ENCODE measurements around the gene KCTD20.
"Not testable (repeated sequence)": the region's sequence is repeated elsewhere in the genome, so short reads cannot be mapped to it uniquely, and the experiment has no call there.

Gene KCTD20

GRCh38 chr6:36469946-36470345 is 27.1 kb downstream of the KCTD20 start:
- H3K27ac ChIP-seq (ENCODE audit: low read depth, low read length) = no peak overlapping the region
- peaks cover 33% of the 10 kb centered on the region for H3K36me3 ChIP-seq (ENCODE audit: insufficient read depth, low read length)
- no peaks in the 10 kb centered on the region for H3K27me3 ChIP-seq (ENCODE audit: insufficient read depth, low read length)
- H3K4me3 ChIP-seq (ENCODE audit: low read length) = no peak overlapping the region
- H3K4me1 ChIP-seq (ENCODE audit: insufficient read depth, low read length) = no peaks in the 10 kb centered on the region
- WGBS = 93% methylated on average over 3 of the region's 3 CpGs
- H3K9me3 ChIP-seq (ENCODE audit: insufficient read depth, low read depth, low read length) = no peaks in the 10 kb centered on the region
- no peak overlapping the region for H3K9ac ChIP-seq (ENCODE audit: low read depth, low read length)

DNA sequence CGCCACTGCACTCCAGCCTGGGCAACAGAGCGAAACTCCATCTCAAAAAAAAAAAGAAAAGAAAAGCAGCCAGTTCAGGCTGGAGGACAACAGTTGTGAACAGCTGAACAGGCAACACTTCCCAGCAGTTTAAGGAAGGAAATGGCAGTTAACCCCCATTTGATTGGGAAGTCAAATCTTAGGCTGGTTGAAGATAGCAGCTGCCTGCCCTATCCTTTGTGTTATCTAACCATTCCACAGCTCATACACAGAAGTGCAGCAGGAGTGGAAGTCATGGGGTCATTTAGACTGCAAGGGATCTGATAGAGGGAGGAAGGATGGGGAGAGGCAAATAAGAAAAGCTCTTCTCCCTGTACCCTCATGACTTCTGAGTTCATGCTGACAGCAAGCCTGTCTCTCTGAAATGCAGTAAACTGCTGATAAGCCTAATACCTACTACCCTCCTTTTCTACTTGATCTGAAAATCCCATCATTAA is 35.3 kb downstream of the KCTD20 start:
- Histone ChIP-seq H3K4me1 (ENCODE audit: insufficient read depth, low read length) (no peaks in the 10 kb centered on the region), H3K27me3 (ENCODE audit: insufficient read depth, low read length) (no peaks in the 10 kb centered on the region), H3K9me3 (ENCODE audit: insufficient read depth, low read depth, low read length) (no peaks in the 10 kb centered on the region), H3K36me3 (ENCODE audit: insufficient read depth, low read length) (peaks cover 56% of the 10 kb centered on the region), H3K4me3 (ENCODE audit: low read length) (no peak overlapping the region), H3K9ac (ENCODE audit: low read depth, low read length) (no peak overlapping the region), H3K27ac (ENCODE audit: low read depth, low read length) (no peak overlapping the region)
- WGBS = 96% methylated on average over 2 of the region's 2 CpGs

GRCh38 chr6:36479256-36479655 is 36.5 kb downstream of the KCTD20 start:
- 100% methylated on average over 1 of the region's 1 CpG for WGBS
- Histone ChIP-seq H3K27ac (ENCODE audit: low read depth, low read length) (no peak overlapping the region), H3K27me3 (ENCODE audit: insufficient read depth, low read length) (no peaks in the 10 kb centered on the region), H3K9ac (ENCODE audit: low read depth, low read length) (no peak overlapping the region), H3K4me3 (ENCODE audit: low read length) (no peak overlapping the region), H3K36me3 (ENCODE audit: insufficient read depth, low read length) (peaks cover 57% of the 10 kb centered on the region), H3K4me1 (ENCODE audit: insufficient read depth, low read length) (no peaks in the 10 kb centered on the region), H3K9me3 (ENCODE audit: insufficient read depth, low read depth, low read length) (no peaks in the 10 kb centered on the region)

GRCh38 chr6:36483326-36483725 is 40.5 kb downstream of the KCTD20 start:
- H3K9me3 ChIP-seq (ENCODE audit: insufficient read depth, low read depth, low read length); H3K27ac ChIP-seq (ENCODE audit: low read depth, low read length); H3K4me1 ChIP-seq (ENCODE audit: insufficient read depth, low read length); H3K9ac ChIP-seq (ENCODE audit: low read depth, low read length); H3K27me3 ChIP-seq (ENCODE audit: insufficient read depth, low read length); H3K4me3 ChIP-seq (ENCODE audit: low read length): not testable (repeated sequence)
- WGBS = 98% methylated on average over 5 of the region's 5 CpGs
- peaks cover 78% of the 10 kb centered on the region for H3K36me3 ChIP-seq (ENCODE audit: insufficient read depth, low read length)

- Histone ChIP-seq H3K4me3 (ENCODE audit: low read length) (no peak overlapping the region), H3K9ac (ENCODE audit: low read depth, low read length) (no peak overlapping the region), H3K4me1 (ENCODE audit: insufficient read depth, low read length) (no peaks in the 10 kb centered on the region), H3K27ac (ENCODE audit: low read depth, low read length) (no peak overlapping the region), H3K36me3 (ENCODE audit: insufficient read depth, low read length) (peaks cover 73% of the 10 kb centered on the region), H3K27me3 (ENCODE audit: insufficient read depth, low read length) (no peaks in the 10 kb centered on the region), H3K9me3 (ENCODE audit: insufficient read depth, low read depth, low read length) (no peaks in the 10 kb centered on the region)
- WGBS = 93% methylated on average over 4 of the region's 5 CpGs
Observed at GRCh38 chr6:36484736-36485135, 41.9 kb downstream of the KCTD20 start.

GRCh38 chr6:36487698-36488097 is 44.9 kb downstream of the KCTD20 start:
- H3K27me3 ChIP-seq (ENCODE audit: insufficient read depth, low read length) = no peaks in the 10 kb centered on the region
- peaks cover 6% of the 10 kb centered on the region for H3K4me1 ChIP-seq (ENCODE audit: insufficient read depth, low read length)
- no peak overlapping the region for H3K27ac ChIP-seq (ENCODE audit: low read depth, low read length)
- H3K9me3 ChIP-seq (ENCODE audit: insufficient read depth, low read depth, low read length) = no peaks in the 10 kb centered on the region
- H3K9ac ChIP-seq (ENCODE audit: low read depth, low read length) = no peak overlapping the region
- H3K36me3 ChIP-seq (ENCODE audit: insufficient read depth, low read length) = peaks cover 51% of the 10 kb centered on the region
- WGBS = 95% methylated on average over 1 of the region's 1 CpG
- no peak overlapping the region for H3K4me3 ChIP-seq (ENCODE audit: low read length)

DNA sequence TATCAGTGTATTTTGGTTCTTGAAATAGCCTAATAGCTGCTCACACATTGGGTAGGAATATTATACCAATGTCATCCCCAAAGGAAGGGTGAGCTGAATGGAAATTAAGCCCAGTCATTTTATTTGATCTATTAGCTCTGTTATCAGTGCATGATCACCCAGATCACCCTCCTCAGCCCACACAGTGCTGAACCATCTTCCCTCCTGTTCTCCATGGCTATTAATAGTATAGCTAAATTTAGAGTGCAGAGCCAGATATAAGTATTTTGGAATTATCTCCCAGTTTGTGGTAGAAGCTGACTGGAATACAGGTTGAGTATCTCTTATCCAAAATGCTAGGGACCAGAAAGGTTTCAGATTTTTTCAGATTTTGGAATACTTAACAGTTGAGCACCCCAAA is 45.4 kb downstream of the KCTD20 start:
- Histone ChIP-seq H3K9ac (ENCODE audit: low read depth, low read length) (no peak overlapping the region), H3K27me3 (ENCODE audit: insufficient read depth, low read length) (no peaks in the 10 kb centered on the region), H3K4me3 (ENCODE audit: low read length) (no peak overlapping the region), H3K36me3 (ENCODE audit: insufficient read depth, low read length) (peaks cover 51% of the 10 kb centered on the region), H3K27ac (ENCODE audit: low read depth, low read length) (no peak overlapping the region), H3K9me3 (ENCODE audit: insufficient read depth, low read depth, low read length) (no peaks in the 10 kb centered on the region), H3K4me1 (ENCODE audit: insufficient read depth, low read length) (peaks cover 8% of the 10 kb centered on the region)

DNA sequence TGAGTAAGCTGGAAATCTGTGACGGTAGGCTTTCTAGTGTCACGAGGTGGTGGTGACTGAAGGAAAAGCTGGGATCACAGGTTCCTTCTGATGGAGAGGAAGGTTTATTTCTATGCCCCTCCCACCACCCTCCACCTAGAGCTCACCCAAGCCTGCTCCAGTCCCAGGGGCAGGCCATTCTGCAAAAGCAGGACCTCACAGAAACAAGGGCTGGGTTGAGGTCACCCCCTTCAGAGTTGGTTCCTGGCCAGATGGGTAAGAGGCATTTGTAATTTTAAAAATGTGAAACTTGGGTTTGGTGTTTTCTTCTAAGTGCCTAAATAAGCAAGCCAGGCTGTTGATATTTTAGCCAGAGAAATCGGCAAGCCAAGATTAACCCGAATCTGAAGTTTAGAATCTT is 46.6 kb downstream of the KCTD20 start:
- H3K9ac ChIP-seq (ENCODE audit: low read depth, low read length) = no peak overlapping the region
- H3K27me3 ChIP-seq (ENCODE audit: insufficient read depth, low read length) = no peaks in the 10 kb centered on the region
- H3K9me3 ChIP-seq (ENCODE audit: insufficient read depth, low read depth, low read length) = no peaks in the 10 kb centered on the region
- H3K4me3 ChIP-seq (ENCODE audit: low read length) = no peak overlapping the region
- no peak overlapping the region for H3K27ac ChIP-seq (ENCODE audit: low read depth, low read length)
- H3K36me3 ChIP-seq (ENCODE audit: insufficient read depth, low read length) = peaks cover 44% of the 10 kb centered on the region
- H3K4me1 ChIP-seq (ENCODE audit: insufficient read depth, low read length) = peaks cover 18% of the 10 kb centered on the region
- WGBS = 94% methylated on average over 4 of the region's 4 CpGs

GRCh38 chr6:36491378-36491965 is 48.7 kb downstream of the KCTD20 start:
- Histone ChIP-seq H3K27me3 (ENCODE audit: insufficient read depth, low read length) (no peaks in the 10 kb centered on the region), H3K4me1 (ENCODE audit: insufficient read depth, low read length) (peaks cover 19% of the 10 kb centered on the region), H3K4me3 (ENCODE audit: low read length) (no peak overlapping the region), H3K36me3 (ENCODE audit: insufficient read depth, low read length) (peaks cover 47% of the 10 kb centered on the region), H3K27ac (ENCODE audit: low read depth, low read length) (no peak overlapping the region), H3K9me3 (ENCODE audit: insufficient read depth, low read depth, low read length) (no peaks in the 10 kb centered on the region), H3K9ac (ENCODE audit: low read depth, low read length) (no peak overlapping the region)
- 90% methylated on average over 7 of the region's 7 CpGs for WGBS

DNA sequence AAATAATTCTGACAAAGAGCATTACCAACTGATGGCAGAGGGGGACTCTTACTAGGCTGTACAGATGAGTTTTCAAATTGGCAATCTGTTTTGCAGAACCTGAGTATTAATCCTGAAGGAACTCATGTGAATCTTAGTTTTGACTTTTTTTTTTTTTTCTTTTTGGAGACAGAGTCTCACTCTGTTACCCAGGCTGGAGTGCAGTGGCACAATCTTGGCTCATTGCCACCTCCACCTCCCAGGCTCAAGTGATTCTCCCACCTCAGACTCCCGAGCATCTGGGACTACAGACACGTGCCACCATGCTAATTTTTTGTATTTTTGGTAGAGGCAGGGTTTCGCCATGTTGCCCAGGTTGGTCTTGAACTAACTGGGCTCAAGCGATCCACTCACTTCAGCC is 49.3 kb downstream of the KCTD20 start:
- Histone ChIP-seq H3K9me3 (ENCODE audit: insufficient read depth, low read depth, low read length) (no peaks in the 10 kb centered on the region), H3K27me3 (ENCODE audit: insufficient read depth, low read length) (no peaks in the 10 kb centered on the region), H3K36me3 (ENCODE audit: insufficient read depth, low read length) (peaks cover 47% of the 10 kb centered on the region), H3K4me3 (ENCODE audit: low read length) (no peak overlapping the region), H3K4me1 (ENCODE audit: insufficient read depth, low read length) (peaks cover 19% of the 10 kb centered on the region), H3K9ac (ENCODE audit: low read depth, low read length) (no peak overlapping the region), H3K27ac (ENCODE audit: low read depth, low read length) (no peak overlapping the region)
- 98% methylated on average over 4 of the region's 4 CpGs for WGBS

- H3K4me3 ChIP-seq (ENCODE audit: low read length) = no peak overlapping the region
- H3K9ac ChIP-seq (ENCODE audit: low read depth, low read length) = no peak overlapping the region
- H3K36me3 ChIP-seq (ENCODE audit: insufficient read depth, low read length) = peaks cover 47% of the 10 kb centered on the region
- no peak overlapping the region for H3K27ac ChIP-seq (ENCODE audit: low read depth, low read length)
- WGBS = 98% methylated on average over 1 of the region's 1 CpG
- H3K9me3 ChIP-seq (ENCODE audit: insufficient read depth, low read depth, low read length) = no peaks in the 10 kb centered on the region
- H3K4me1 ChIP-seq (ENCODE audit: insufficient read depth, low read length) = peaks cover 19% of the 10 kb centered on the region
- H3K27me3 ChIP-seq (ENCODE audit: insufficient read depth, low read length) = no peaks in the 10 kb centered on the region
Observed at GRCh38 chr6:36492621-36493020, 49.8 kb downstream of the KCTD20 start.

- Histone ChIP-seq H3K4me1 (ENCODE audit: insufficient read depth, low read length) (peaks cover 19% of the 10 kb centered on the region), H3K27ac (ENCODE audit: low read depth, low read length) (no peak overlapping the region; the same call in 1 of the 2 replicates), H3K27me3 (ENCODE audit: insufficient read depth, low read length) (no peaks in the 10 kb centered on the region), H3K4me3 (ENCODE audit: low read length) (no peak overlapping the region), H3K36me3 (ENCODE audit: insufficient read depth, low read length) (peaks cover 47% of the 10 kb centered on the region), H3K9ac (ENCODE audit: low read depth, low read length) (peak overlapping the region; percentile 32; the same call in 1 of the 2 replicates), H3K9me3 (ENCODE audit: insufficient read depth, low read depth, low read length) (no peaks in the 10 kb centered on the region)
- WGBS = 91% methylated on average over 6 of the region's 6 CpGs
Observed at GRCh38 chr6:36493319-36493718, 50.5 kb downstream of the KCTD20 start.

All from HUES64 (cell line).